Cerebellar nuclear complex (tissue), 1 donor: ENCODE results near the gene SMIM26.
"Not testable (repeated sequence)": the region's sequence is repeated elsewhere in the genome, so short reads cannot be mapped to it uniquely, and the experiment has no call there.

Source experiments
- DNase-seq, 2 experiments: peaks; one replicate each; lab custom pipeline; 2025; lab: John Stamatoyannopoulos, UW

Gene SMIM26, protein sequence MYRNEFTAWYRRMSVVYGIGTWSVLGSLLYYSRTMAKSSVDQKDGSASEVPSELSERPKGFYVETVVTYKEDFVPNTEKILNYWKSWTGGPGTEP

DNA sequence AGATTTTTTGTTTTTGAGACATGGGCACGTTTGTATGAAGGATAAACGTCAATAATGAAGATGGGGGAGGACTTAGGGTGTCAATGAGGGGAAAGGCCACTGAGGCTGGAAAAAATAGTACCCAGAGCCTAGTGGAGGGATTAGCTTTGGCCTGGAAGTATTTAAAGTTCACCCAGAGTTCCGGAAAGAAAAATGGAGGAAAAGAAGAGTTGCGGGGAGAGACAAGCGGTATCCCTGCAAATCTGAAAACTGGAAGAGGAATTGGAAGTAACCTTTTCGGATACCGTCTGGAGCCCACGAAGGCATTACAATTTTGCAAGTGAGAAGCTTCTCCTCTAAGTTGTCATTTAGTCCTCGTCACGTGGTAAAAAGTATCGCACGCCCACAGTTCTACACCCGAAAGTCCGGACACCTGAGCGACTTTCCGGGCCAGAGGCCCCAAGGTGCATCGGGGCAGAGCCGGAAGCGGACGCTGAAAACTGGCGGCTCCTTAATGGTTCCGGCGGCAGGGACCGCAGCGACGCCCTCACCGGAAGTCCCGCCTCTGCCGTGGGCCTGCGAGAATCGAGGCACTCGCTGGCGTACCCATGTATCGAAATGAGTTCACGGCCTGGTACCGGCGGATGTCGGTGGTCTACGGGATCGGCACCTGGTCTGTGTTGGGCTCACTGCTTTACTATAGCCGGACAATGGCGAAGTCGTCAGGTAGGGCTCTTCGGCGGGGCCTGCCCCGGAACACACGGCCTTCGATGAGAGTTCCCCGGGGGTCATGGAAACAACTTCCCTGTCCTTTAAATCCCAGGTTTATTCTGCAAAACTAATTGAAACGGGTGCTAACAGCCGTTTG, at the start of gene SMIM26:
SMIM26 (plus strand) TSS at position 541 of the 847 bp plus-strand sequence; CDS start at position 588, 47 bp downstream.
- DNase-seq: peak in 1 of 2 experiments; percentile 79

DNA sequence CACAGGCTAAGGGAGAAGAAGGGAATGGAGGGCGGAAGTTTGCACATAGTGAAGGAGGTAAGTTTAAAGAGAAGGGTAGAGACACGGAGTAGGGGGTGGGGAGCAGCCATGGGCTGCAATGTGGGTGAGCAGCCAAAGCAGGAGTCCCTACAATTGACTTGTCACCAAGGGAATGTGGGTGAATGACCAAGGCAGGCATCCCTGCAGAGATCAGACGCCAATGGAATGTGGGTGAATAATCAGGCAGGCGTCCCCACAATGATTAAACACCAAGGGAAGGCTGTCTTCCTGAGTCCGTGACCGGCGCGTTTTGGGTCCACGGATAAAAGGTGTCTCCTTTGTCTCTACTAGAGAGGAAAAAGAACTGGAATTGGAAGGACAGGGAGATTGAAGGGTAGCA, 45.2 kb upstream of the SMIM26 start:
- DNase-seq: not testable (repeated sequence)

DNA sequence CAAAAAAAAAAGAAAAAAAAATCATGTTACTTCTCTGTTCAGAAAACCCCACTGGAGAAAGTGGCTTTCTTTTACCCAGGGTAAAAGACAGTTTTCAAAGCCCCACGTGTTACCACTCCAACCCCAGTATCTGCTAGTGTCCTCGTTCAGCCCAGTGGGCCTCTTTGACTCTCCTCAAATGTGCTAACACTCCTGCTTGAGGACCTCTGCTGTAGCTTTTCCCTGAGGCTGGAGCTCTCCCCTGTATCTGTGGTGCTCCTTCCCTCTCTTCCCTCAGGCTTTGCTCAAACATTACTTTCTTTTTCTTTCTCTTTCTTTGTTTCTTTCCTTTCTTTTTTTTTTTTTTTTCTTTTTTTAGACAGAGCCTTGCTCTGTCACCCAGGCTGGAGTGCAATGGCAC, 44.2 kb upstream of the SMIM26 start:
- DNase-seq: no peak

DNA sequence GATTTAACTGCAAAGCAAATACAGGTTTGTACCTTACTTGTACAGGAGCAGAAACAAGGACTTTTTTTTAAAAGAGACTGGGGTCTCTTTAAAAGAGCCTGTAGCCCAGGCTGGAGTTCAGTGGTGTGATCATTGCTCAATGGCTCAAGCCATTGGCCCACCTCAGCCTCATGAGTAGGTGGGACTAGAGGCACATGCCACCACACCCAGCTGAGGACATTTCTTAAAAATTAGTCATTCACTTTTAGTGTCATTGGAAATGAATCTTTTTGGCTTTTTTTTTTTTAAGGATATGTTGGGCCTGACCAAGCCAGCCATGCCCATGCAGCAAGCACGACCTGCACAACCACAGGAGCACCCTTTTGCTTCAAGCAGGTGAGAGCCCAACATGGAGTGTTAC, 42.6 kb upstream of the SMIM26 start:
- DNase-seq: no peak

DNA sequence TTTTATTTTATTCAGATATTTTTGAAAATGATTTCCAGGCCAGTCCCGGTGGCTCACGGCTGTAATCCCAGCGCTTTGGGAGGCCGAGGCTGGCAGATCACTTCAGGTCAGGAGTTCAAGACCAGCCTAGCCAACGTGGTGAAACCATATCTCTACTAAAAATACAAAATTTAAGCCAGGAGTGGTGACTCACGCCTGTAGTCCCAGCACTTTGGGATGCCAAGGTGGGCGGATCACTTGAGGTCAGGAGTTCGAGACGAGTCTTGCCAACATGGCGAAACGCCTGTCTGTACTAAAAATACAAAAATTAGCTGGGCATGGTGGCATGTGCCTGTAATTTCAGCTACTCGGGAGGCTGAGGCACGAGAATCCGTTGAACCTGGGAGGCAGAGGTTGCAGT, 40.5 kb upstream of the SMIM26 start:
- not testable (repeated sequence) for DNase-seq

DNA sequence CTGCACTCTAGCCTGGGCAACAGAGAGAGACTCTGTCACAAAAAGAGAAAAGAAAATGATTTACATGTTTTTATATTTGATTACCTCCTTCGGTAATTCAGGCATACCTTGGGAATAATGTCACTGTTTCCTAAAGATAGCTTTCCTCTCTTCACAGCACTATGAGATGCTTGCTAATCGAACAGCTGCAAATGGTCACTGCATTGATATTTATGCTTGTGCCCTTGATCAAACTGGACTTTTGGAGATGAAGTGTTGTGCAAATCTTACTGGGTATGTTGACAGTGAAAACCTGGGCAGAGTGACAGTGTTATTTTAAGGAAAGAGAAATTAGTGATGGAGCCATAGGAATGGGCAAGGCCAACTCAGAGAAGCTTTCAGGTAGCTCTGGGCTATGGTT, 39.9 kb upstream of the SMIM26 start:
- DNase-seq: no peak

DNA sequence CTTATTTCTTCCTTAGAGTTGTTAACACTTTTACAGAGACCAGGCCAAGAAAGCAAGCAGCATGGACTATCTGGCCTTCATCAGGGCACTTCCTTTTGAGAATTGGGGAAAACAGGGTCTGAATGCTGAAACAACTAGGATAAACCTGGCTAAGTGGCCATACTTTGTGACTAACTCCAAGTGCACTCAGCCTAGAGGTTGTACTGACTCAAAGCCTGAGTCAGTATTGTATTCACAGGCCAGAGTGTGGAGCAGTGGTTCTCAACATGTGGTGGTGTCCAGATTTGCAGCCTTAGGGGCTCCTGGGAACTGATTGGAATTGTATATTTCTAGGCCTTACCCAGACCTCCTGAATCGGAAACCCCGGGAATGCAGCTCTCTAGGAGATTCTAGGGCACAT, 39.4 kb upstream of the SMIM26 start:
- no peak for DNase-seq

DNA sequence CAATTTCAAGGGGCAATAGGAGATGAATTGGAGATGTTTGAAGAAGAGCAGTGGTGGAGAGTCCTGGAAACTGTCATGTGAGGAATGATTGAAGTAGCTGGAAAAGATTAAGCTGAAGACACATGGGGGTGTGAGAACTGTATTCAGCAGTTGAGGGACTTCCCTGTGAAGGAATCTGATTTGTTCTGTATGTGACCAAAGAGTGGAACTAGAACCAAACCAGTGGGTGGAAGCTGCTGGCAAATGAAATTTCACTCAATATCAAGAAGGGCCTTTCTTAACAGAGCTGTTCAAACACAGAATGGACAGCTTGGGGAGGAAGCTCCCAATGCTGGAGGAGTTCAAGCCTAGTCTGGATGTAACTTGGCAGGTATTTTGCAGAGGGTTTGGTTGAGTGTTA, 38.2 kb upstream of the SMIM26 start:
- DNase-seq: no peak

DNA sequence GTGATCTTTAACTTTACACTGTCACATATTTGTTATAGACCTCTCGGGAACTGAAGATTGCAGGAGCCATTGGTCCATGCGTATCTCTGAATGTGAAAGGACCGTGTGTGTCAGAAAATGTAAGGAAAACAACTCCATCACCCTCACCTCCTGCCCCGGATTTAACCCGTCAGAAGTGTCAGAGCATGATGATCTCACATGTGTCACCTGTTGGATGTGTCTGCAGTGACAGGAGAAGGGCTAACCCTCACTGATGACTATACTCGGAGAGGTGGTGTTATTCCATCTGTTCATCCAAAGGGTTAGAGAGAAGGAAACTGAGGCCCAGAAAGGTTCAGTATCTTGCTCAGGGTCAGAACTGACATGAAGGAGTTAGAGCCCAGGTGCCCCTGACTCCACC, 34.6 kb upstream of the SMIM26 start:
- DNase-seq: no peak

DNA sequence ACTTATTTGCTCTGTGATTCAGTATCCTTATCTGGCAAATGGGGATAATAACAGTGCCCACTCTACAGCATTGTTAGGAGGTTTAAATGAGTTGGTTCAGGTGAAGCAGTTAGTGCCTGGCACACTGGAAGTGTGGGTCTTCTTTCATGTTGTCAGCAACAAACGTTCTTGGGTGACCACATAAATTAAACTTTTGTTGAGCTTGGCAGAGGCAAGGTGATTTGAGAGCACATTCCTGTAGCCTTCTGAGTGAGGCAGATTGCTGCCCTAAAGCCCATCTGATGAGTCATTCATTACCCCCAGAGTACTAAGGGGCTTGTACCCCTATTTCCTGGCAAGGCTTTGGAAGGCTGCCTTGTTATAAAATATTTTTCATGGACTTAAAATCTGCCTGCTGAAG, 33.7 kb upstream of the SMIM26 start:
- no peak for DNase-seq

DNA sequence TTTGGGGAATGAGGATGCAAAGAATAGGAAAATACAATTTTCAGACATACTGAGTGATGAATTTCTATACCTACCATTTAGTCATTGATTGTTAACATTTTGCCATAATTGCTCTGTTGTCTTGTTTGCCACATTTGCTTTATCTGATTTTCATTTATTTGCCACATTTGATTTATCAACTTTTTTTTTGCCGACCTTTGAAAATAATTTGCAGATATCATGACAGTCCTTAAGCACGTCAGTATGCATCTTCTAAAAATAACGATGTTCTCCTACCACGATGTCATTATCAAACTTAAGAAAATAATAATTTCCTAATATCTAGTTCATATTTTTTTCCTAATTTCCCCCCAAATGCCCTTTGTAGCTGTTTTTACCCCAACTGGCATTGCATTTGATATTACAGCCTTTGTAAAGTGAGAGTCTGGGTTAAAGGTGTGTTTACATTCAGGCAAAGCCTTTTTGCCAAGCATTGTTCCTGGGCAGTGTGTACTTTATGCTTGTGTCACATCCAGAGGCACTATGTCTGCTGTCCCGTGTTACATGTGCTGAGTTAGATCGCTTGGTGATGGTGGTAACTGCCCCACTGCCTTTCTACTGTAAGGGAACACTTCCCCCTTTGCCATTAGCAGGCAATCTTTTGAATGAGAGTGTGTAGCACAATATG, 33.1 kb upstream of the SMIM26 start:
- DNase-seq: no peak

DNA sequence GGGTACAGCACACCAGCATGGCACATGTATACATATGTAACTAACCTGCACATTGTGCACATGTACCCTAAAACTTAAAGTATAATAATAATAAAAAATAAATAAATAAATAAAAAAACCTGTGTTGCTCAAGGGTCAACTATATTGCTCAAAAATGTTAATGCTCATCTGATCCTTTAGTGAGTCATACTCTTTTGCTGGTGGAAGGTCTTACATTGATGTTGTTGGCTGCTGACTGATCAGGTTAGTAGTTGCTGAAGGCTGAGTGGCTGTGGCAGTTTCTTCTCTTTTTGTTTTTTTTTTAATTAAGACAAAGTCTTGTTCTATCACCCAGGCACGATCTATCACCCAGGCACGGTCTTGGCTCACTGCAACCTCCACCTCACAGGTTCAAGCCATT, 29.6 kb upstream of the SMIM26 start:
- no peak for DNase-seq

DNA sequence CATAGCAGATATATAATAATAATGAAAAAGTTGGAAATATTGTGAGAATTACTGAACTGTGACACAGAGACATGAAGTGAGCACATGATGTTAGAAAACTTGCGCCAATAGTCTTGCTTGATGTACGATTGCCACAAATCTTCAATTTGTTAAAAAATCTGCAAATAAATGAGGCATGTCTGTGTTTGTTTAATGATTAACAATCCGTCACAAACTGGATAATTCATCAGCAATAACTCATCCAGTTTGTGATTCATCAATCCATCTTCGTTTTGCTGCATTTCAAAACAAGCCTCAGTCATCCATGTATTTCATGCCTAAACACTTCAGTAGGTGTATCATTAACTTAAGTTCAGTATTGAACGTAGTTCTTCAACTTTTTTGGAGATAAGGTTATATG, 25.5 kb upstream of the SMIM26 start:
- DNase-seq: no peak

DNA sequence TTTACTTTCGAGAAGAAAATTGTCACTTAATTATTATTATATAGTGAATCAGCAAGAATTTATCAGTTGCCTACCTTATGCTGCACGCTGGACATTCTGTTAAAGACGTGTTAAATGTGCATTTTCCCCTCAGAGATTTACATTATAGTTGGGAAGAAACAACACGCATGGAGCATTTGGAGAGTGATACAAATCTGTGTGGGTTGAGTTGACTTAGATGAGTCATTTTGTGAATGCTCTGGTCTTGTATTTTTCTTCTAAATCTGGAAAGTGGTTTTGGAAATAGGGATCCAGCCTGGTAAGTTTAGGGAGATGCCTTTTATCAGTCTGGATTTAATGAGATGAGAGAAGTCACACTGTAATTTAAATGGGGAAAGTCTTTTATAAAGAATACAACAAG, 24.0 kb upstream of the SMIM26 start:
- no peak for DNase-seq

DNA sequence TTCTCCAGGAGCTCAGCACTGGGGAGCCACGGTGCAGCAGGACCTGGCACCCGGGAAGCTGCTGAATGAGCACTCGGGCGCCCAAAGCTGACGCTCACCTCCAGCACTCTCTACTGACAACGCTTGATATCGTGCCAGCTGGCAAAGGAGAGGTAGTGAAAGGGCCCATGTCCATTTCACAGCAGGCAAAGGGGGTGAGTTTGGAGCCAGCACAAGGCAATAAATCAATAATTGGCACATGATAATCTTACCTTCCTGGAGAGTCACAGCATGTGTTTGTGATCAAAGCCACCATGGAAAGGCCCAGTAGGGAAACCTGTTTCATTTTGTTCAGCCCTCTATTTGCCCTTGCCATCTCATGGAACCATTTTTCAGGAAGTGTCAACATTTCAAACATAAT, 23.3 kb upstream of the SMIM26 start:
- DNase-seq: no peak

DNA sequence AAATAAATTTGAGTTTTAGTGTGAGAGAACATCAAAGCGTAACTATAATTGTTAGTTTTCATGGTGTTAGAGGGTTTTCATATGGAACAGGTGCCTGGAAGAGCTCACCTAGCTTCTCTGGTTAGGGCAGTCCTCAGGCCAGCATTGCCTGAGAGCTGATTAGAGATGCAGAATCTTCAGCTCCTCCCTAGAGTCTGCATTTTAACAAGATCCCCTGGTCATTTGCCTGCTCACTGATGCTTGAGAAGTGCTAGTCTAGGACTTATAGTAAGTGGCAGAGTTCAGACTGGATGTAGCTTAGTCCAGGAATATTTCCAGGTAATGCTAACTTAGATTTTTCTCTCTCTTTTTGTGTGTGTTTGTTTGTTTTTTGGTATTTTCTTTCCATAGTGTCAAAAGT, 21.7 kb upstream of the SMIM26 start:
- no peak for DNase-seq

DNA sequence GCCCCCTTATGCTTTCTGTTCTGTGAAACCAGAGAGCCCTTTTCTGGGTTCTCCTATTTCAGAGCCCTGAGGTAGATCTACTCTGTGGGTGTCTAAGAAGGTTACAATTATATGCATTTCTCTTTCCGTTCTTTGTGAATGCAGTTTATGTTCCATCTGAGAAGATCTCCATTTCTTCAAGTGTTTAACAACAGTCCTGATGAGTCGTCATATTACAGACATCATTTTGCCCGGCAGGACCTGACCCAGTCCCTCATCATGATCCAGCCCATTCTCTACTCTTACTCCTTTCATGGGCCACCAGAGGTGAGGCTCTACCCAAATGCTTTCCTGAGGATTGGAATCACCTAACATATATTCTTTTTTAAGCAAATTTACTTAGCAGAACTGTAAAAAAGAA, 18.8 kb upstream of the SMIM26 start:
- no peak for DNase-seq

DNA sequence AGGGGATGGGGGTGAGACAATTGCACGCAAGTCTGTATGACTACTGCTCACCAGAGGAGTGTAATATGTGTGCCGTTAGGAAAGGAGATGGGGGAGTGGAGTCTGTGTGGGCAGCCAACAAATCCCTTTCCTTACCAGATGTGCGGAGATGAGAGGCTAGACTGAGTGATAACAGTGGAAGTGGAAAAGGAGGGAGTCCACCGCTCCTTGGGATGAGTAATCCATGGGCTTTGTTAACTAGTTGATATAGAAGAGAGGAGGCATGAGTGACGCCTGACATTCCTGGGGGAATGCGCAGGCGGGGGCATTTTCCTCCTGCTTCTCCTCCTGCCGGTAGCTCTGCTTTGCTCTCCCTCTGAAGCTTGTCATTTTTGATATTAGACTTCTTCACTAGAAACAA, 13.5 kb upstream of the SMIM26 start:
- no peak for DNase-seq

DNA sequence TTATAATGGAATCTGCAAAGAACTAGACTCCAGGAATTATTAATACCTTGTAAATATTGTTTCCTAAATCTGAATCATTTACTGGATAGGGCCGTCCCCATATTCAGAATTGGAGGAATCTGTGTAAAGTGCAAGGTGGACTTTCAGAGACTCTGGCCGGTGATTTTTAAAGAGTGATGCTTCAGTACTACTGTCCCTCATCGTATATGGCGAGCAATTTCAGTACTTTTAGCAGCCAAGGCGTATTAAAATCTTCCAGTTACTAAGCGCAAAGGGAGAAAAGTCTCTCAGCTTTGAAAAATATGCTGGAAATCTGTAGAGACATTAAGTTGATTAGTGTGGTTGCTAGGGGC, 483 bp downstream of the SMIM26 start:
- no peak for DNase-seq

DNA sequence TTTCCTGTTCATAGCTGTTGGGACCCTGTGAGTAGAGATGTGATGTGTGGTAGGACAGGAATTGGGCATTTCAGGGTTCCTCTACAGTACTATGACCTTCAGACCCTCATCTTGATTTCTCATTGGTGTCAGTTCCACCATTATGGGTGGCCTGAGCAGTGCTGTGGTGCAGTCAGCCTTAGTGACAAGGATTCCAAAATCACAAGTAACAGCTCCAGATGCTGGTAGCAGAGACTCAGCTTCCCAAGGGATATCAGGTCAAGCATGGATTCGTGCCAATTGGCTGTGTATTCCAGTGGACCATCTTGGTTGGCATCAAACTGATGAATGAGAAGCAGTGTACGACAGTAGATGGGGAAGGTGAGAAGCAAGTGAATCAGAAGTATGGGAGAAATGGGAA, 3.8 kb downstream of the SMIM26 start:
- DNase-seq: no peak

DNA sequence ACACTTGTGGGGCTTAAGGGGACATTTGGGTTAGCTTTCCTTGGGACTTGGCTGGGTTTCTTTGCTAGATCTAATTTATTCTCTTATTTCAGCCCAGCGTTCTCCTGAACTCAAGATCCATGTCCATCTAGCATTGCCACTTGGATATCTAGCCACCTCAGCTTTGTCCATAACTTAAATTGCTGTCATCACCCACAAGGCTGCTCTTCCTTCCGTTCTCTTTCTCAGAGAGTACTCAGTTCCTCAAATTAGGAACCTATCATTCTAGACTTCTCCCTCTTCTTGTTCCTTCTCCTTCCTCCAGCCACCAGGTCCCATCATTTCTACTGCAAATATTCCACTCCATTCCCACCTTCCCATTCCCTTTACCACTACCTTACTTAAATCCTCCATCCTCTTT, 4.3 kb downstream of the SMIM26 start:
- DNase-seq: no peak

DNA sequence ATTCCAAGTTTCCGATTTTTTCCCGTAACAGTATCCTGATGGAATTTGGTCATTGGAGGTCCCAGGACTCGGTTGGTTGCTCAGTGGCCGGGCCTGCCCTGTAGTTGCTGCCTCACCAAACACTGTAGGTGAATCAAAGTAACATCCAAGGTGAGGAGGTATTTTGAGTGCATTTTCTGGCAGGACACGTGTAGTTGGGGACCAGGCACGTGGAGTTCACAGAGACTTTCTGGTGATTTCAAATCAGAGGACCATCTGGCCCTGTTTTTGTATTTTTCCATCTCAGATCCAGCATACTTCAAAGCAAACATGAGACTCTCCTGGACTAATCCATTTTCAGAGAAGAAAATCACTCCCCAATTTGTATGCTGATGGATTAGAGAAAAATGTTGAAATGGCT, 10.7 kb downstream of the SMIM26 start:
- no peak for DNase-seq

DNA sequence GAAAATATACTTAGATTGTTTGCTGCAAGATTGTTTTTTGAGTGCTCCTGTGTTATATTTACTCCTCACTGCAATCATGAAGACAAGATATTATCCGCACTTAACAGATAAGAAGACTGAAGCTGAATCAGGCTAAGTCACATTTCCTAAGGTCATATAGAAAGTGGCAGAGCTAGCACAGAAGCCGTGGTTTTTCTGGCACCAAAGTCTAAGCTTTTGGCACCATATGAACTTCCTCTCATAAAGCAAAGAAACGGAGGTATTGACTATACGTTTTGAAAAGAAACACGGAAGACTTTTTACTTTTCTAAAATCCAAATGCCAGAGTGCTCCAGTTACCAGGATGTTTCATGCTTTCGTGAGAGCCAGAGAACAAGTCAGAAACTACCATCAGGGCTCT, 11.3 kb downstream of the SMIM26 start:
- no peak for DNase-seq

DNA sequence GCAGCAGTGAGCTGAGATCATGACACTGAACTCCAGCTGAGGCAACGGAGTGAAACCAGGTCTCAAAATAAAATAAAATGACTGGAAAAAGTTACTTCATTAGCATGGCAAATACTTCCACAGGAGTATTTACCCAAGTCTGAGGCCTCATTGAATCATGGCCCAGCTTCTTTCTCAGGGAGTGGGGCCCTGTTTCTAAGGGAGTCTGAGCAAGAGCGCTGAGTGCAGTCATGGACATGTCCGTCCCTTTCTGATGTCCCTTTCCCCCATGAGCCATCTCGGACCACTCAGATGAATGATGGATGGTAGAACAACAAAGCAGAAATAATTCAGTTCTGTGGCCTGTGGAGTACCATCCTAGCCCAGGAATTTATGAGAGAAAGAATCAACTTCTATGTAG, 12.8 kb downstream of the SMIM26 start:
- no peak for DNase-seq
